ENCODE data around the gene ARHGAP26.
"Not testable (repeated sequence)": the region's sequence is repeated elsewhere in the genome, so short reads cannot be mapped to it uniquely, and the experiment has no call there.

The ARHGAP26 gene

GRCh38 chr5:142910128-142910527 is 140.0 kb downstream of the ARHGAP26 start:
- no peak for DNase-seq

GRCh38 chr5:142911170-142911569 is 141.0 kb downstream of the ARHGAP26 start:
- no peak for DNase-seq

DNA sequence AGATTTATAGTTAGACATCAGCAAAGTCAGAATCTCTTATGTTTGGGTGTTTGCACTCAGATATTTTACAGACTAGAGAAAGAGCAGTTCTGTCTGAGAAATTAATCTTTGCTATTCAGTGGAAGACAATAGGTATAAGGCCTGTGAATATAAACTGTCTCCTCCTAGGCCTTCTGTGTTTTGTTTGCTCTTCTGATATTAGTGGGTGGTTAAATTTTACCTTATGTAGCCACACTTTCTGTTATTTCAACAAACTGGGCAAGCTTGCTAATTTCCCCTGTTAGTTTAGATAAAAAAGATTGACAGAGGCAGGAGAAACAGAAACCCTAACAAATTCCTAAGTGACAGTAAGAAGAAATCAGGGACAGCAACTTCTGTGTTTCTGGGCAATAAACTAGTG is 141.6 kb downstream of the ARHGAP26 start:
- DNase-seq: no peak

GRCh38 chr5:142913728-142914338 is 143.7 kb downstream of the ARHGAP26 start:
- no peak for DNase-seq

DNA sequence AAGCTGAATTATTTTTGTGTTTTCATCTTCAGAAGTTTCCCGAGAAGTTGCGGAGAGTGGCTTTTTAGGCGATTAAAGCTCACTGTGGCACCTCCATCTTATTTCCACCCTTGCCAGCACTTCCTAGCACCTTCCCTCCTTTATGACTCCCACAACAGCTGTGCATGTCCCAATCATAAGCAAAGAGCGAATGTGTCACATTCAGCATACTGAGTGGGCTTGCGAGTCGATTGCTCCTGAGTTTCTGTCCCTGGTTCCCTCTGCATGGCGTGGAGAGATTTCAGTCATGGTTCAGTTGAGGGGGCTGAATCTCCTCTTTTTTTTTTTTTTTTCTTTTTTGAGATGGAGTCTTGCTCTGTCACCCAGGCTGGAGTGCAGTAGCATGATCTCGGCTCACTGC is 144.9 kb downstream of the ARHGAP26 start:
- no peak for DNase-seq

GRCh38 chr5:142915813-142916424 is 145.7 kb downstream of the ARHGAP26 start:
- DNase-seq: no peak

DNA sequence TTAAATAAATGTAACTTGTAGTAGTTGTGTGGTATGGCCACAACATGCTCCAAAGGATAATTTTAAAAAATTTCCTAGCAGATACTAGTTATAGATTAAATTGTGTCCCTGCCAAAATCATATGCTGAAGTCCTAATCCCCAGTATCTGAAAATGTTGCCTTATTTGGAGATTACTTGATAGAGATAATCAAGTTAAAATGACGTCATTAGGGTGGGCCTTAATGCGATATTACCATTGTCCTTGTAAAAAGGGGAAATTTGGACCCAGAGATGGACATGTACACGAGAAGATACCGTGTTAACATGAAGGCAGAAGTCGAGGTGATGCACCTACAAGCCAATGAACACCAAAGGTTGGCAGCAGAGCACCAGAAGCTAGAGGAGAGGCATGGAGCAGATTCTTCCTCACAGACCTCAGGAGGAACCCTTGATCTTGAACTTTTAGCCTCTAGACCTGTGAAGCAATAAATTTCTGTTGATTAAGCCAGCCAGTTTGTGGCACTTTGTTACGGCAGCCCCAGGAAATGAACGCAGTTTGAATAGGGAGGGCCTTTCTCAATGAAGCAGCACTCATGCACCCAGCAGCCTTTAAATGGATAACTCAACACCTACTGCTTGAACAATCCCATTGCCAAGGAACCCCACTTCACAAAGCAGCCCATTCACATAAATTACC is 148.9 kb downstream of the ARHGAP26 start:
- no peak for DNase-seq

- no peak for DNase-seq
Measured at GRCh38 chr5:142920849-142921612, 150.9 kb downstream of the ARHGAP26 start.

DNA sequence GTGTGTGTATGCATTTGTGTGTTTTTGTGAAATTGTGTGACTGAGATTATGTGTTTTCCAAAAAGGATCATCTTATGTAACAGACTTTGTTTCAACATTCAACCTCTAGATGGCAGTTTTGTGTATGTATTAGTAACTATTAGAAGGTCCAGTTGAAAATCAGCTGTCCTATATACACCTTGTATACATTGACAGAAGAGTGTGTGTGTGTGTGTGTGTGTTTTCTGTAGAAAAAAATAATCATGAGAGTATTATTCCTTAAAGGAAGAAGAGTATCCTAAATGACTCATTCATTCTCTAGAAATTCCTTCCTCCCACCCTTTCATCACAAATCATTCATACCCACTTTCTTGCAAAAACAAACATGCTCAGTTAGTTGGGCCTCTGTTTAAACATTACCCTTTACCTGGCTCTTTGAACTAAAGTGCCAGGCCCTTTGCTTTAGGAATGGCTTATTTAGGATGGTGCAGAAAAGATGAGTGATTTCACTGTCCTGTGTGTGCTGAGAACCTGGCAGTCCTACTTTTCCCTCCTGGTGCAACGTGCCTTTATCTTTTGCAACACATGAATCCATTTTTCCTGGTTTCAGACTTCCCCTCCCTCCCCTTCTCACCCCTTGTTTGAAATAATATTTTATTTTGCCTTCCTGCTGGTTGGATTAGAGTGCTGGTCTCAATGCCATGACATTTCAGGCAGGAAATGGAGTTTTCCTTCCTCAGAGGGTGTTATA is 152.2 kb downstream of the ARHGAP26 start:
- no peak for DNase-seq

DNA sequence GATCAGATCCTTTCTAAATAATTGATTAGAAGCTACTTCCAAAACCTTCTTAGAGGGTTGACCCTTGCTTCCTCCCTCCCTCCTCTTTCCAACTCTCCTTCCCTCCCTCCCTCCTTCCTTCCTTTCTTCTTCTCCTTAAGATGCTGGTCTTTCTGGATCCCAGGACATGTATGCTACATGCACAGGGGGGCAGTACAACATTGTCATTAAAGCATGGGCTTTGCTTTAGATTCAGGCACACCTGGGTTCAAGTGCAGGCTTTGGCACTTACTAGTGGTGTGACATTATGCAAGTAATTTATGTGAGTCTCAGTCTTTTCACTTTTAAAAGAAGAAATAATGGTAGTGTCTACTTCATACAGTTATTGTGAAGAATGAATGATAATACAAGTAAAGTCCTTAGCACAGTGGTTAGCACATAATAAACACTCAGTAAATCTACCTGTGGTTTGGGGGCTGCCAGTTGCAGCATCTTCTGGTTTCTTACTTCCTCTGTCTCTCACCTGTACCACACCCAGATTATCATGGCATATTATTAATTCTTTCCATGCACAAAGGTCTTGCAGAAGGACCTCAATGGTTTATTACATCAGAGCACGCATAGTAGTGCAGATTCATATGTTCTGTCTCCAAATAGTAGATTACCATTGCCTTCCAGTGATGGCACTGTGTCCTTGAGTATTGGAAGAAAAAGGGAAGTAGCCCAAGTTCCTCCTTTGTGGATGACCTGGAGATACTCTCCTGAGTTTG is 154.1 kb downstream of the ARHGAP26 start:
- no peak for DNase-seq

DNA sequence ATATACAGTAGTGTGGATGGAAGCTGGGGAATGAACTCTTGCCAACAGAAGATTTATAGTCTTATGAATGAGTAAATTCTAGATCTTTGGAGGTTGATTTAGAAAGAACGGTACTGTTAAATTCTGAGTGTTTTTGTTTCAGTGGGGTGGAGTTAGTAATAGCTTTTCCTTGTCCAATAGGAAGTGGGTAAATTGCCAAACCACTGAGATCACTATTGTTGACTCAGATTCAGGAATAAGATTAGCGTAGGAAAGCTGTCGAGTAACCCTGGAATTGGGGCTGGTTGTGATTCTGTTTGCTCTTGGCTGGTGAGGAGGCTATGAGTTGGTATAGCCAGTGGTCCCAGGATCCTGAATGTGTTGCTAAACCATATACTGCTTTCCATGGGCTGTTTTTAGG is 155.6 kb downstream of the ARHGAP26 start:
- DNase-seq: no peak

GRCh38 chr5:142926549-142926948 is 156.4 kb downstream of the ARHGAP26 start:
- no peak for DNase-seq

GRCh38 chr5:142928999-142929398 is 158.8 kb downstream of the ARHGAP26 start:
- not testable (repeated sequence) for DNase-seq

DNA sequence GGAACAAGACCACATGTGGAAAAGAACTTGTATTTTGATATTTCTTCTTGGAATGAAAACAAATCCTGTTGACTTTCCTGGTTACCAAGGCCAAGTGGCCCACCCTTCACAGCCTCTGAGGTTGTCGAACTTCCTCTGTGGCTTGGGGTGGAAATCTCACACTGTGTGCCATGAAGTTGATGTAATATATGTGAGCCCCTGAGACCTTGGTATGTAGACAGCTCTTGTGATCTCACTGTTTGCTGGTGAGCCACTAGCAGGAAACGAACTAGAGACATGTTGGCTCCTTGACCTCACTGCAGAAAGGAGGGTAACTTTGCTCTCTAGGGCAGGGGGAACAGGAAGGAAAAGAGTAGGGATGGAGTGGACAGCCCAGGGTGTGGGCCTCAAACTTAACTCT is 159.4 kb downstream of the ARHGAP26 start:
- no peak for DNase-seq

DNA sequence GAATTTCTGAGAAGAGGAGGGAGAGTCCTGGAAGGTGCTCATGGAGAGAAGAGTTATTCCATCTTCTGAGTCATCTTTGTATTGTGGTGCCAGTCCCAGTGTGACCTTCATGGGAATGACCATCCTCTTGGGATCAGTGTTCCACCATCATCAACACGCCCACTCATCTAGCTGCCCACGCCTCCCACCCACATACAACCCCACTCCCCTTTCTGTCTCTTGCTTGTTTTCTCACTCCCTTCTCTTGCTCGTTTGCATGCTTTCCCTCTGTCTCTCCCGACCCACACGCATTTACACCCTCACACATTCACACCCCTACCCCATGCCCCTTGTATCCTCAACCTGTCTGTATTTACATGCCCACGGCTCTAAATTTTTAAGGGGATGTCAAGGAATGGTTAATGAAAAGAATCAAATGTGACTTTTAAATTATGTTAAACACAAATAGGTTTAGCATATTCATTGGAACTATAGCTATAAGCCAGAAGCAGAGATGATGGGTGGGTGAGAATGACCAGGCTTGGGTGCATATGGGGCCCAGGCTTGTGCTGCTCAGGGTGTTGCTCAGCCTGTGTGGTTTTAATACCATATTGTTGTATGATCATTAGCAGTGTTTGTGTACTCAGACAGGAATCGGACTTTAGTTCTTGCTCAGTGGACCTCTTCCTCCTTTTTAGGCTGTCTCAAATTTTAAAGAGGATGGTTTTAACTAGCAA is 160.4 kb downstream of the ARHGAP26 start:
- no peak for DNase-seq

- no peak for DNase-seq
Measured at GRCh38 chr5:142931896-142932686, 161.9 kb downstream of the ARHGAP26 start.

GRCh38 chr5:142934051-142934762 is 164.0 kb downstream of the ARHGAP26 start:
- no peak for DNase-seq

DNA sequence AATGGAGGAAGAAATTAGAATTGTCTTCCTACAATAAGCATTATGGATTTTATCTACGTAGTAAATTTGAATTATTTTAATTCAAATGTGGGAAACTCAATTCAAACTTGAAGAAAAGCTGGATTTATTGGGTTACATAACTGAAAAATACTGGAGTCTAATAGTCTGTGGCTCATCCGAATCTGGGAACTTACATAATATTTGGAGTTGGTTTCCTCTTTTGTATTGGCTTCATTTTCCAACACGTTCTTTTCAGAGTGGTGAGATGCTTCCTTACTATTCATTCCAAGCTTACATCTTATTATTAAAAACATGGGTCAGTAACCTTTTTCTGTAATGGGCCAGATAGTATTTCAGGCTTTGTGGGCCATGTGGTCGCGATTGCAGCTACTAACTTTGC is 164.8 kb downstream of the ARHGAP26 start:
- DNase-seq: no peak

GRCh38 chr5:142937374-142937773 is 167.2 kb downstream of the ARHGAP26 start:
- no peak for DNase-seq
